A673 (cell line): ENCODE data around the gene CACNA2D1. TPM values are rescaled to one million over a fixed set of nuclear protein-coding genes. Genes with fewer than 3 reads are reported as not detected.

Source experiments
- BruUV-seq: library from RNA; stranded (reverse); fragments of 400-500 nt; replicated peaks from 2 replicates; lab custom pipeline; 2021; lab: Mats Ljungman, UMichigan
- CTCF ChIA-PET: fragments of 300-600 bp; sonication (Branson Sonifier 250); formaldehyde crosslinking; loops from one replicate; lab custom pipeline; 2022; ENCODE audit warnings: antibody characterized with exemption; lab: Charles Lee
- POLR2A ChIA-PET: fragments of 300-600 bp; sonication (Branson Sonifier 250); formaldehyde crosslinking; loops from one replicate; lab custom pipeline; 2022; ENCODE audit warnings: antibody characterized with exemption; ENCODE audit not compliant: low non-redundant PET; lab: Charles Lee
- DNase-seq: peaks from one replicate; pipeline ENCODE4 v3.0.0-alpha.2; 2015; ENCODE audit warnings: low spot score
- H3K27ac ChIP-seq: fragments of 200-600 bp; sonication (generic); 2 replicates; pipeline ENCODE4 v1.5.1; 2016; ENCODE audit warnings: mixed run types, low read depth, mild to moderate bottlenecking, mixed read lengths, antibody characterized with exemption, low read length; ENCODE audit not compliant: poor library complexity, severe bottlenecking
- H3K27me3 ChIP-seq: fragments of 200-600 bp; sonication (generic); replicated peaks from 2 replicates; pipeline ENCODE4 v1.6.1; 2017; ENCODE audit warnings: mixed run types, low read depth, mild to moderate bottlenecking, mixed read lengths, antibody characterized with exemption, low read length; ENCODE audit not compliant: insufficient read depth, poor library complexity
- H3K36me3 ChIP-seq: fragments of 200-600 bp; sonication (generic); 2 replicates; pipeline ENCODE4 v1.6.1; 2016; ENCODE audit warnings: mixed run types, mild to moderate bottlenecking, mixed read lengths, antibody characterized with exemption, low read length; ENCODE audit not compliant: insufficient read depth, poor library complexity, severe bottlenecking
- H3K4me1 ChIP-seq: fragments of 200-600 bp; sonication (generic); 2 replicates; pipeline ENCODE4 v1.6.1; 2017; ENCODE audit warnings: mixed run types, mild to moderate bottlenecking, mixed read lengths, antibody characterized with exemption, low read length; ENCODE audit not compliant: insufficient read depth, poor library complexity, severe bottlenecking
- H3K4me3 ChIP-seq: fragments of 200-600 bp; sonication (generic); 2 replicates; pipeline ENCODE4 v1.5.1; 2016; ENCODE audit warnings: low read depth, mixed run types, mild to moderate bottlenecking, mixed read lengths, low read length; ENCODE audit not compliant: poor library complexity, severe bottlenecking
- H3K9me3 ChIP-seq: fragments of 200-600 bp; sonication (generic); 2 replicates; pipeline ENCODE4 v1.6.1; 2016; ENCODE audit warnings: mixed run types, low read depth, mild to moderate bottlenecking, mixed read lengths, antibody characterized with exemption, low read length; ENCODE audit not compliant: poor library complexity, severe bottlenecking
- CTCF ChIP-seq: fragments of 300-800, 200-600 bp; sonication (generic); conservative IDR thresholded peaks from 2 replicates; pipeline ENCODE4 v1.5.1; 2017; ENCODE audit warnings: low read depth, mild to moderate bottlenecking, antibody characterized with exemption, low read length, moderate library complexity, mixed read lengths
- EZH2 ChIP-seq: fragments of 200-600 bp; sonication (generic); IDR thresholded peaks from 2 replicates; pipeline ENCODE4 v1.6.1; 2017; ENCODE audit warnings: borderline replicate concordance, low read depth, mild to moderate bottlenecking, mixed read lengths, antibody characterized with exemption, low read length; ENCODE audit not compliant: poor library complexity, severe bottlenecking
- intact Hi-C: fragments of 100-400 bp; cut with micrococcal nuclease; formaldehyde crosslinking; loops from one replicate; pipeline ENCODE4 v1.10.0; 2022; ENCODE audit not compliant: unreplicated experiment
- total RNA-seq: library from RNA; stranded (reverse); gene quantifications from 2 replicates; pipeline ENCODE4 v1.2.3, GENCODE V29; 2021

CACNA2D1 gene
- total RNA-seq, 1 experiment from 2014 or later = 49.1 TPM

GRCh38 chr7:82036146-82036886 is 407.3 kb downstream of the CACNA2D1 start:
- no peaks in the 10 kb centered on the region for H3K36me3 ChIP-seq
- intact Hi-C loops = loop anchor here (5.0 kb wide), 1 partner anchor 534 kb away; no protein-coding TSS in a partner anchor
- CTCF ChIA-PET = no interaction called here
- TSS peak; percentile 18 for BruUV-seq
- DNase-seq = peak; percentile 59
- POLR2A ChIA-PET = no interaction called here
- no peaks in the 10 kb centered on the region for H3K9me3 ChIP-seq
- no peak overlapping the region for H3K4me3 ChIP-seq
- TF ChIP-seq EZH2 (no peak), CTCF (no peak)
- H3K27ac ChIP-seq = no peak overlapping the region
- no peaks in the 10 kb centered on the region for H3K4me1 ChIP-seq
- H3K27me3 ChIP-seq = no peaks in the 10 kb centered on the region

GRCh38 chr7:82035456-82035855 is 408.1 kb downstream of the CACNA2D1 start:
- no peak overlapping the region for H3K4me3 ChIP-seq
- no peak overlapping the region for H3K27ac ChIP-seq
- no peaks in the 10 kb centered on the region for H3K36me3 ChIP-seq
- TF ChIP-seq EZH2 (no peak), CTCF (no peak)
- H3K9me3 ChIP-seq = no peaks in the 10 kb centered on the region
- ChIA-PET CTCF (no interaction called here), POLR2A (no interaction called here)
- no peak for DNase-seq
- intact Hi-C loops = loop anchor here (5.0 kb wide), 1 partner anchor 533 kb away; no protein-coding TSS in a partner anchor
- H3K4me1 ChIP-seq = no peaks in the 10 kb centered on the region
- no peaks in the 10 kb centered on the region for H3K27me3 ChIP-seq
- no TSS peak for BruUV-seq

- no peaks in the 10 kb centered on the region for H3K4me1 ChIP-seq
- no peak for DNase-seq
- no peaks in the 10 kb centered on the region for H3K9me3 ChIP-seq
- ChIA-PET CTCF (no interaction called here), POLR2A (no interaction called here)
- no peaks in the 10 kb centered on the region for H3K36me3 ChIP-seq
- intact Hi-C loops = no loop called here
- H3K27ac ChIP-seq = no peak overlapping the region
- no peaks in the 10 kb centered on the region for H3K27me3 ChIP-seq
- BruUV-seq = no TSS peak
- H3K4me3 ChIP-seq = no peak overlapping the region
- no peak for TF ChIP-seq EZH2
These were observed 410.7 kb downstream of the CACNA2D1 start for GRCh38 chr7:82032901-82033300.
